ENCODE measurements around the gene TSC22D1.

TSC22D1 gene

DNA sequence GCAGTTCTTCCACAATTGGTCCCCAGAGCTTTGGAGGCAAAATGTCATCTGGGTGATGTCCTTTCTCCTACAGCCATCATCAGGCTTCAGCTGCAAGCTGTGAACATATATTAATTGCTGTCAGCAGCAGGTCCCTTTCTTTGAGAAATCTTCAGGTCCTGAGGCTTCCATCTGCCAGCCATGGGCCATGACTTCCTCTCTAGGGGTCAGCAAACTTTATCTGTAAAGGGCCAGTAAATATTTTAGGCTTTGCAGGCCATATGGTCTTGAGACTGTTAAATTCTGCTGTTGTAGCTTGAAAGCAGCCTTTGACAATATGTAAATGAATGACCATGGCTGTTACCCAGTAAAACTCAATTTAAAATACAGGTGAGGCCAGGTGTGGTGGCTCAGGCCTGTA, 175.4 kb downstream of the TSC22D1 start:
- no peak for DNase-seq

- DNase-seq = peak; percentile 34
These were observed 177.1 kb downstream of the TSC22D1 start for GRCh38 chr13:44399074-44399473.

DNA sequence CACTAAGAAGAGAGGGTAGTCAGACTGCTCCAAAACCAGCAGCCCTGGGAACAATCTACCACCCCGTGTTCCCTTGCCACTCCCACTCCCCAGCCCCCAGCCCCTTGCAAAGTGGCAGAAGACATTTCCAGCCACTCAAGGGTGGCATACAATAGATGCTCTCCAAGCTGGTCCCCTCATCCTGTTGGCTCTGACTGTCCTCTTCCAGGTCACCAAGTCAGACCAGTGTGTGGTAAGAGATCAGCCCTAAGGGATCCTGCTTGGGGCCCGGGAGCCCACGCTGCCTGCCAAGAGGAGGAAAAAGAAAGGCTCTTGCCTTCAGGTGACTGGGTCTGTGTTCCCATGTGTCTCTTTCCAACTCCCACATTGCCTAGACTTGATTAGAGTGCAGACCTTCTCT, 177.5 kb downstream of the TSC22D1 start:
- DNase-seq = no peak

DNA sequence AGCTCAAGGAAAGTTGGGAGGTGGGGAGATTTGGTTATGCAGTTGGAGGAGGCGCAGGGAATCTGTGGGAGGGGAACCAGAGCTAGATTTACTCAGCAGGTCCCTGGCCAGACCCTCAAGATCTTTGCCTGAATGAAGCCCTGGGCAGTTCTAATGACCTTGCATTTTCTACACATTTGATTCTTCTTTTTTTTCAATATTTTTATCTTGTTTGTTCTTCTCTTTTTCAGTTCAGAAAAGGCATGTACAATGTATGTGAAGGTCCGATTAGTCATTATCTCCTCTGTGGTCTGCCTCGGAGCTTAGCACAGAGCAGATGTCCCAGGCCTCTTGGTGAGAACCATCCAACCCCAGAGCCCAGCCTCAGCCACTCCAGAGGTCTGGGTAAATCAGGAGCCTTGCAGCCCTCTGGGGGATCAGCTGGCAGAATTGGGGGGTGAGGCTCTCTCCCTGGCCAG, 178.3 kb downstream of the TSC22D1 start:
- DNase-seq = no peak

DNA sequence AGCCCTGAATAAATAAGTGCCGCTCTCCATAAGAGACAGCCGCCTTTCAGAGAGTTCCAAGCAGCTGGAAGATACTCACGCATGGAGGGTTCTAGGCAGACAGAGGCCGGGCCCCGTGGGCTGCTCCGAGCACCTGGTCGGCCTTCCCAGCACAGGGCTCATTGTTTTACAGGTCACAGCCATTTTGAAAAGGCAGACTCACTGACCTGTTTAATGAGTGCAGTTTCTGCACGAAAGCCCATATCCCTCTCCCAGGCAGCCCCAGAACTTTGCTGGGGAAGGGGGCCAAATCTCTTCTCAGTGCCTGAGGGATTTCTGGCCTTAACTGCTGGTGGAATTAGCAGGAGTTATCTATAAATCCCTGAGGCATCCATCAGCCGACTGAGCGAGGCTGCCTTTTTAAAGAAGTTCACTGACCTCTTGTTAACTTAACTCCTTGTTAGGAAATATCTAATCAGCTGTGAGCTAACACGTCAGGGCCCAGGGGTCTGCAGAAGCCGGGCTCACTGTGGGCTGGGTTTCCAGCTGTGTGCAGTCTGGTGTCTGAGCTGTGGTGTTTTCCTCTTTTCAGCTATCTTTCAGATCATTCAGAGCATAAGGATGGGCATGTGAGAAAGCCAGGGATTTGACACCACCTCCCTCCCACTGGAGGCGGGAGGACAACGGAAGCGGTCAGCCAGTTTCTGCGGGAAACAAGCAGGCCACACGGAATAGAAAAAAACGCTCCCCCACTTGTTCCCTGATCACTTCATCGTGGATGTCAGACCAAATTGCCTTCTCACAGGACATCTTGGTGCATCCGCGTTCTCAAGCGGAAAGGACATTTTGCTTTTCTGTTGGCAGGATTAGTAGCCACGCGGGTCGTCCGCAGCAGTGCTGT, 179.2 kb downstream of the TSC22D1 start:
- no peak for DNase-seq

DNA sequence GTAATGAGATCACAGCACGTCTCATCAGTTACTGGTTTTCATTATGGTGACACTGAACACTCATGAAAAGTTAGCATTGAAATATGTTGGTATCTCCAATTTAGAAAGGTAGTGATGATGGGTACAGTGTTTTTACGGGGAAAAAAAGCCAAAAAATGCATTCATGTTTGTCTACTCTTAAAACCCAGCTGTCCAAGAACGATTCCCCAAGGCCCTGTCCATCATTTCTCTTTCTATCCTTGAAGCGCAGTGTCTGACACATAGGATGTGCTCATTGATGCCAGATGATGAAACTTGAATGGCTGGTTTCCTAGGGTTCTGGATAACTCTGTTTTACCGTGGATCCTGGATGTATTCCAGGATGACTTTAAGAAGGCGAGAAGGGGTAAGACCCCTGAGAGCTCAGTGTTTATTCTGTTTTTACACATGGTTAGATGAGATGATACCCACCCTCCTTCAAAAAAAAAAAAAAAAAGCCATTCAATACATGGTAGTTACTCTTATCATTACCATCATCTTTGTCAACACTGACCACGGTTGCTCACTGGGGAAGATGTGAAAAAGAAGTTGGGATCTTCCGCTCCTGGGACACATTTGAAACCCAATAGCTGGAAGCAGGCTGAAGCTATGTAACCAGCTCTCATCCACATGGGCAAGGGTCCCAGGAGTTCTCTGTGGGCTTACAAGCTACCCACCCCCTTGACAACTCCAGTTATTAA, 180.0 kb downstream of the TSC22D1 start:
- DNase-seq = no peak

- no peak for DNase-seq
These were observed 181.5 kb downstream of the TSC22D1 start for GRCh38 chr13:44394658-44395057.

GRCh38 chr13:44393391-44393790, 182.7 kb downstream of the TSC22D1 start:
- no peak for DNase-seq

- no peak for DNase-seq
These were observed 186.3 kb downstream of the TSC22D1 start for GRCh38 chr13:44389876-44390275.

GRCh38 chr13:44389060-44389666, 187.0 kb downstream of the TSC22D1 start:
- no peak for DNase-seq

- DNase-seq = no peak
These were observed 187.6 kb downstream of the TSC22D1 start for GRCh38 chr13:44388427-44389059.

- DNase-seq = no peak
These were observed 189.1 kb downstream of the TSC22D1 start for GRCh38 chr13:44386913-44387556.

DNA sequence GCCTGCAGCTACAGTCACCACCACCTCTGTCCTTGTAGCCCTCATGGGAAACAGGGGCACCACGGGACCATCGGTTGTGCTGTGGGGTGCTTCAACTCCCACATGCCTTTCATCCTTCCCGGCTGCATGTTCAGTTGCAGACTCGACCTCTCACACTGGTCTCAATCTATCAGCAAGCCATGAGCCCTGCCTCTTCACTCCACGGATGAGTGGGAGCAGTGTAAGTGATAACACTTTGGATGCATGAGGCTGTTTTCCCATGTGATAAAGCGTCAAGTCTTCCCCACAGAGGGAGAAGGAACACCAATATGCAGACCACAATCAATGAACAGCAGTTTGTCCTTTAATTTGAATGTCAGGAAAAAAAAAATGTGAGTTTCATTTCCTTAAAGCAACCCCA, 190.3 kb downstream of the TSC22D1 start:
- no peak for DNase-seq

GRCh38 chr13:44385401-44385800, 190.7 kb downstream of the TSC22D1 start:
- DNase-seq = no peak

DNA sequence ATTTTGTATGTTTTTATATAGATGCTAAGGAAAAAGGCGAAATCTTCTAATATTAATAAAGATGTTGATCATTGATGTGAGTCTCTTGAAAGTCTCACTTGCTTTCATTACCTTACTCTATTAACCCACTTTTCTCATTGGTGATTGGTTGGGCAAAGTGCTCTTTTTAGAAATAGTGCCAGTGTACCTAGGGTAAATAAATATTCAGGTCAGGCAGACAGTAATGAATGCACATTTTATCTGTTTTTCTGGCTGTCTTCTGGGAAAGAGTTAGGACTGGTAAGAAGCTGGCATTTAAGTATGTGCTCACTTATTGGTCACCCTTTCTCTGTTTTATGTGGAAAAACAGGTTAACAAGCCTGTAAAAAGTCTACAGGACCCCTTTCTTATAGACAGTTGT, 191.4 kb downstream of the TSC22D1 start:
- DNase-seq = no peak

DNA sequence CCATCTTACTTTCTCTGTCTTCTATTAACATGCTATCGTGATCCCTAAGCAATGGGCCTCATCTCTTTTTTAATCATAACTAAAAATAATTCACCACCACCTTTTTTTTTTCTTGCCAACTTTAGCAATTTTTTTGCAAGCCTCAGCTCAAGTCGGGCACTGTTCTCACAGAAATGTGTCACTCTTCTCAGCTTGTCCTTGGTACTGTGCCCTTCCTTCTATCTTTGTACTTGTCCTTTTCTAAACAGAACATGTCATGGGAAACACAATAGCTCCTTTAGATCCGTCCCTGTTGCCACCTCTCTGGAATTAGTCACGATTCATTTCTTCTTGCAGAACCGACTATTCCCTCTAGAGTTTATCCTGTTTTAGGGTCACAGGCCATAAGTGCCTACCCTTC, 192.2 kb downstream of the TSC22D1 start:
- DNase-seq = no peak

DNA sequence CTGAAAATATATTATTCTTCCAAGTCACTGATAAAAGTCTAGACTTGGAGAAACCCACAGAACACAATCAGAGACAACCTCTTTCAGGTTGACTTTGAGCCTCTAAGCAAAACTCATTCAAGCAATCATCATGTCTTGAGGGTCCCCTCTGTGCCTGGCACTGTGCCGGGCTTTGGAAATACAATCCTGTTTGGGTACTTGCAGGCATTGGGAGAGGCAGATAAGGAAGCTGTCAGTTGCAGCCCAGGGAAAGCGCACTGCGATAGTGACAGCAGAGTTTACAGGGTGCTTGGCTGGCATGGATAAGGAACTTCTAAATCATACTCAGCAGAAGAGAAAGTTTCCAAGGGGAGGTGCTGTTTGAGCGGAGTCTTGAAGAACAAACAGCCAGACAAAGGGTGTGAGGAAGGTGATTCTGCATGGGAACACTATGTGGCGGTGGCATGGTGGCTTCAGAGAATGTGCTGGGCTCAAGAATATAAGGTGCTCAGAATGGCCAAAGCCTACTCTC, 193.4 kb downstream of the TSC22D1 start:
- no peak for DNase-seq

All from DMS79 (cell line).